ENCODE measurements around the gene ZNF260. TPM values are rescaled to one million over a fixed set of nuclear protein-coding genes. Genes with fewer than 3 reads are reported as not detected.

Gene ZNF260
- total RNA-seq, 1 donor from 2014 or later = 10.9 TPM

GRCh38 chr19:36573020-36573894 lies 45.2 kb upstream of the ZNF260 start, which contains the start of gene ZNF529:
Gene ZNF529, minus strand, starts transcription at chr19:36573292. Its CDS starts 946 bp downstream, at chr19:36572346.
- no peak for TF ChIP-seq CTCF (IDR thresholded peaks at IDR 0.05; ENCODE audit: borderline replicate concordance)
- H3K27ac ChIP-seq (replicated peaks) = peak within 1 kb of the TSS; percentile 91
- peak within 1 kb of the TSS; percentile 95 for H3K4me3 ChIP-seq
- intact Hi-C loops (cut with micrococcal nuclease) = no loop called here
- peak; percentile 87 for DNase-seq
- H3K9me3 ChIP-seq (replicated peaks) = peaks cover 23% of the 10 kb centered on the region
- peaks cover 59% of the 10 kb centered on the region for H3K36me3 ChIP-seq
- H3K4me1 ChIP-seq = peaks cover 39% of the 10 kb centered on the region
- H3K27me3 ChIP-seq (ENCODE audit: low read depth) = no peaks in the 10 kb centered on the region

- Histone ChIP-seq H3K27ac (replicated peaks) (peak overlapping the region; percentile 91), H3K36me3 (peaks cover 60% of the 10 kb centered on the region), H3K9me3 (replicated peaks) (peaks cover 30% of the 10 kb centered on the region), H3K27me3 (ENCODE audit: low read depth) (no peaks in the 10 kb centered on the region), H3K4me1 (peaks cover 39% of the 10 kb centered on the region), H3K4me3 (peak overlapping the region; percentile 95)
- intact Hi-C loops (cut with micrococcal nuclease) = no loop called here
- TF ChIP-seq CTCF (IDR thresholded peaks at IDR 0.05; ENCODE audit: borderline replicate concordance) = no peak
- DNase-seq = no peak
Observed at GRCh38 chr19:36572593-36573019, 44.5 kb upstream of the ZNF260 start.

GRCh38 chr19:36564391-36564790 lies 36.3 kb upstream of the ZNF260 start:
- no peaks in the 10 kb centered on the region for H3K4me1 ChIP-seq
- no peak overlapping the region for H3K27ac ChIP-seq (replicated peaks)
- no peak overlapping the region for H3K4me3 ChIP-seq
- intact Hi-C loops (cut with micrococcal nuclease) = no loop called here
- H3K9me3 ChIP-seq (replicated peaks) = peaks cover 100% of the 10 kb centered on the region
- no peak for DNase-seq
- no peaks in the 10 kb centered on the region for H3K27me3 ChIP-seq (ENCODE audit: low read depth)
- peaks cover 100% of the 10 kb centered on the region for H3K36me3 ChIP-seq
- no peak for TF ChIP-seq CTCF (IDR thresholded peaks at IDR 0.05; ENCODE audit: borderline replicate concordance)

- Histone ChIP-seq H3K27me3 (ENCODE audit: low read depth) (no peaks in the 10 kb centered on the region), H3K36me3 (peaks cover 100% of the 10 kb centered on the region), H3K9me3 (replicated peaks) (peaks cover 100% of the 10 kb centered on the region), H3K4me1 (no peaks in the 10 kb centered on the region), H3K27ac (replicated peaks) (no peak overlapping the region), H3K4me3 (no peak overlapping the region)
- DNase-seq = no peak
- intact Hi-C loops (cut with micrococcal nuclease) = no loop called here
- TF ChIP-seq CTCF (IDR thresholded peaks at IDR 0.05; ENCODE audit: borderline replicate concordance) = no peak
Observed at GRCh38 chr19:36547001-36547732, 19.1 kb upstream of the ZNF260 start.

GRCh38 chr19:36528921-36529518 lies 949 bp upstream of the ZNF260 start:
- Histone ChIP-seq H3K9me3 (replicated peaks) (peaks cover 65% of the 10 kb centered on the region), H3K27me3 (ENCODE audit: low read depth) (no peaks in the 10 kb centered on the region), H3K36me3 (peaks cover 47% of the 10 kb centered on the region), H3K27ac (replicated peaks) (peak overlapping the region; percentile 97), H3K4me3 (peak overlapping the region; percentile 73), H3K4me1 (peaks cover 31% of the 10 kb centered on the region)
- no peak for DNase-seq
- intact Hi-C loops (cut with micrococcal nuclease) = no loop called here
- no peak for TF ChIP-seq CTCF (IDR thresholded peaks at IDR 0.05; ENCODE audit: borderline replicate concordance)
